HG02798 (cell line): ENCODE data around the gene MUC6.

Experiments used
- ATAC-seq: cut with Tn5 transposase; IDR thresholded peaks from one replicate; pipeline ENCODE4 v1.9.1; 2021; ENCODE audit warnings: mild to moderate bottlenecking; ENCODE audit not compliant: unreplicated experiment, poor library complexity

Gene MUC6, protein sequence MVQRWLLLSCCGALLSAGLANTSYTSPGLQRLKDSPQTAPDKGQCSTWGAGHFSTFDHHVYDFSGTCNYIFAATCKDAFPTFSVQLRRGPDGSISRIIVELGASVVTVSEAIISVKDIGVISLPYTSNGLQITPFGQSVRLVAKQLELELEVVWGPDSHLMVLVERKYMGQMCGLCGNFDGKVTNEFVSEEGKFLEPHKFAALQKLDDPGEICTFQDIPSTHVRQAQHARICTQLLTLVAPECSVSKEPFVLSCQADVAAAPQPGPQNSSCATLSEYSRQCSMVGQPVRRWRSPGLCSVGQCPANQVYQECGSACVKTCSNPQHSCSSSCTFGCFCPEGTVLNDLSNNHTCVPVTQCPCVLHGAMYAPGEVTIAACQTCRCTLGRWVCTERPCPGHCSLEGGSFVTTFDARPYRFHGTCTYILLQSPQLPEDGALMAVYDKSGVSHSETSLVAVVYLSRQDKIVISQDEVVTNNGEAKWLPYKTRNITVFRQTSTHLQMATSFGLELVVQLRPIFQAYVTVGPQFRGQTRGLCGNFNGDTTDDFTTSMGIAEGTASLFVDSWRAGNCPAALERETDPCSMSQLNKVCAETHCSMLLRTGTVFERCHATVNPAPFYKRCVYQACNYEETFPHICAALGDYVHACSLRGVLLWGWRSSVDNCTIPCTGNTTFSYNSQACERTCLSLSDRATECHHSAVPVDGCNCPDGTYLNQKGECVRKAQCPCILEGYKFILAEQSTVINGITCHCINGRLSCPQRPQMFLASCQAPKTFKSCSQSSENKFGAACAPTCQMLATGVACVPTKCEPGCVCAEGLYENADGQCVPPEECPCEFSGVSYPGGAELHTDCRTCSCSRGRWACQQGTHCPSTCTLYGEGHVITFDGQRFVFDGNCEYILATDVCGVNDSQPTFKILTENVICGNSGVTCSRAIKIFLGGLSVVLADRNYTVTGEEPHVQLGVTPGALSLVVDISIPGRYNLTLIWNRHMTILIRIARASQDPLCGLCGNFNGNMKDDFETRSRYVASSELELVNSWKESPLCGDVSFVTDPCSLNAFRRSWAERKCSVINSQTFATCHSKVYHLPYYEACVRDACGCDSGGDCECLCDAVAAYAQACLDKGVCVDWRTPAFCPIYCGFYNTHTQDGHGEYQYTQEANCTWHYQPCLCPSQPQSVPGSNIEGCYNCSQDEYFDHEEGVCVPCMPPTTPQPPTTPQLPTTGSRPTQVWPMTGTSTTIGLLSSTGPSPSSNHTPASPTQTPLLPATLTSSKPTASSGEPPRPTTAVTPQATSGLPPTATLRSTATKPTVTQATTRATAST (N-terminal part only)

DNA sequence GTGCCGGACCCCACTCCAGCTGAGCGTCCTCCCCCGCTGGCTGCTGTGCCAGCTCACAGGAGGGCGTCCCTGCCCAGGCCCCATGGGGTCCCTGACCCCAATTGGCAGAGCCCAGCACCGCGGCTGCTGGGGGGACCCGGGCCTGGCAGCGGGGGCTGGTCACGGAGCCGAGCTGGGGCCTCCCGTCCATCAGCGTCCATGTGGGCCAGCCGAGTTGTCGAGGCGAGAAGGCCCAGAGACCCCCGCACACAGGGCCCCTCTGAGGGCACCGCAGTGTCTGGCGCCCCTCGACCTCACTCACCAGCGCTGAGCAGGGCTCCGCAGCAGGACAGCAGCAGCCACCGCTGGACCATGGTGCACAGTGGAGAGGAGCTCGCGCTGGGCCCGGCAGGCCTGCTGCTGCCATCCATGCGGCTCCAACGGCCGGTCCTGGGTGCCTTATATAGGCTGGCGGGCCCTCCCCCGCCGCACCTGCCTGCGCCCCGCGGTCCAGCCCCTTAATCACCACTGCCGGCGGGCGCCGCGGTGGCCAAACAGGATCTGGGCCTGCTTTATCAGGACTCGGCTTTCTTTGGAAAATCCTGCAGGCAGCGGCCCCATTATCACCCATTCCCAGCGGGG is at the start of gene MUC6:
Gene MUC6 (minus strand): TSS at position 416 of the 621 bp plus-strand sequence. CDS start 63 bp downstream, at position 353.
- ATAC-seq, result no peak

DNA sequence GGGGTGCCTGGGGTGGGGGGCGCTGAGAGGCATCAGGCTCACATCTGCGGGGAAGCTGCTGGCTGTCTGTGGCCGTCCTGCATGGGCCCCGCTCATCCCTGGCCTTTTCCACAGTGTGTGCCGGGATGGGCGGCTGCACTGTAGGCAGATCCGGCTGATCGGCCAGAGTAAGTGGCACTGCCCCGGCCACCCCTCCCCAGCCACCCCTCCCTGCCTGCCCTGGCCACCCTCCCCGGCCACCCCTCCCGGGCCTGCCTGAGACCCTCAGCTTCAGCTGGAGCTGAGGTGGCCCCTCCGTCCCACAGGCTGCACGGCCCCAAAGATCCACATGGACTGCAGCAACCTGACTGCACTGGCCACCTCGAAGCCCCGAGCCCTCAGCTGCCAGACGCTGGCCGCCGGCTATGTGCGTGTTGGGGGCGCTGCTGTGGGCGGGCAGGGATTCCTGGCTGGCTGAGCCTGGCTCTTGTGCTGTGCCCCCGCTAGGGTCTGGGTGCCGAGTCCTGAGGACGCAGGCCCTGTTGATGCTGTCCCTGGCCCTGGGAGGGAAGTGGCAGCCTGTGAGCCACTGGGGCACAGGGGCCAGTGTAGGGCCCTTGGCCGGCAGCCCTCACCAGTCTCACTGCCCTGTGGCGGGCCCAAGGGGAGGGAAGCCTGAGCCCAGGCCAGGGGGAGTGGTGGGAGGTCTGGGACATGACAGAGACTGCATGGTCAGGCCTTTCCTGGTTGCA is 49.1 kb upstream of the MUC6 start:
- ATAC-seq, result no peak

DNA sequence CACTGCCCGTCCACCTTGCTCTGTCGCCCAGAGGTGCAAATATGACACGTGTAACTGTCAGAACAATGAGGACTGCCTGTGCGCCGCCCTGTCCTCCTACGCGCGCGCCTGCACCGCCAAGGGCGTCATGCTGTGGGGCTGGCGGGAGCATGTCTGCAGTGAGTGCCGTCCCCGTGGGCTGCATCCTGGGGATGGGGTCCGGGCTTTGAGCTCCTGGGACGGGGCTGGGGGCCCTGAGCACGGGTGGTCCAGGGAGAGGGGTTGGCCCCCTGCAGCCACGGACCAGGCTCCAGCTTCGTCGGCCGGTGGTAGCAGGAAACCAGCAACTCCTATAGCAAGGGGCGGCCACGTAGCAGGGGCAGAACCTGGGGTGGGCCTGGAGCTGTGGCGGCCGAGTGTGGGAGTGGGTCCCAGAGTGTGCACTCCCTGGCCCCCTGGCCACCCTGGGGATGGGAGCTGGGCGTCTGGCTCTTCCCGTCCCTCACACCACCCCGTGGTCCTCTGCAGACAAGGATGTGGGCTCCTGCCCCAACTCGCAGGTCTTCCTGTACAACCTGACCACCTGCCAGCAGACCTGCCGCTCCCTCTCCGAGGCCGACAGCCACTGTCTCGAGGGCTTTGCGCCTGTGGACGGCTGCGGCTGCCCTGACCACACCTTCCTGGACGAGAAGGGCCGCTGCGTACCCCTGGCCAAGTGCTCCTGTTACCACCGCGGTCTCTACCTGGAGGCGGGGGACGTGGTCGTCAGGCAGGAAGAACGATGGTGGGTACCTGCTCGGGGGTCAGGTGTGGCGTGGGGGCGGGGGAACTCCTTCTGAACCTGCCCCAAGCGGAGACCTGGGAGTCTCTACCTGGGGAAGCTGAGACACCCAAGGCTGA is 48.3 kb upstream of the MUC6 start:
- no peak for ATAC-seq

DNA sequence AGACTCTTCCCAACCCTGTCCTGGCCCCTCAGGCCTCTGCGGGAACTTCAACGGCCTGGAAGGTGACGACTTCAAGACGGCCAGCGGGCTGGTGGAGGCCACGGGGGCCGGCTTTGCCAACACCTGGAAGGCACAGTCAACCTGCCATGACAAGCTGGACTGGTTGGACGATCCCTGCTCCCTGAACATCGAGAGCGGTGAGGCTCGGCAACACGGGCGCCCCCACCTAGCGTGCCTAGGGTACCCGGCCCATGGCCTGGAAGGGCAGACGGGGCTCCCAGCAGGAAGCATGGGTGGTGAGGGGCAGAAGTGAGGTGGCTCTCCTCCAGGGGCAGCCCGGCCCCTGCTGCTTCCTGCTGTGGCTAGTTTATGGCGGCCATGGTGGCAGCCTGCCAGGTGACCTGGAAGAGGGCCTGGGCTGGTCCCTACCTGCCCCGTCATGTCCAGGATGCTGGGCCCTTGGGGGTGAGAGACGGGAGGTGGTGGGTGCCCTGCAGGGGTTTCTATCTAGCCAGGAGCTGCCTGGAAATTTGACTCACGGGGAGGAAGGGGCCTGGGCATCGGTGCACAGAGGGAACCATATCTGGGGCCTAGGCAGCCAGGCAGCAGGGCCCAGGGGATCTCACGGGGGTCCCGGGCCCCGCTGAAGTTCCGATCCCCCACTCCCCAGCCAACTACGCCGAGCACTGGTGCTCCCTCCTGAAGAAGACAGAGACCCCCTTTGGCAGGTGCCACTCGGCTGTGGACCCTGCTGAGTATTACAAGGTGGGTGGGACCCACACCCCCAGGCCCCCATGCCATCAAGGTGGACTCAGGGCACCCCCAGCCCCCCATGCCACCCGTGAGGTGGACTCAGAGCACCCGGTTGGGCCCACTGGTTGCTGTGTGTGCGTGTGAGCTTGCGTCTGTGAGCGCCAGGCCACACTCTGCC is 47.4 kb upstream of the MUC6 start:
- no peak for ATAC-seq

DNA sequence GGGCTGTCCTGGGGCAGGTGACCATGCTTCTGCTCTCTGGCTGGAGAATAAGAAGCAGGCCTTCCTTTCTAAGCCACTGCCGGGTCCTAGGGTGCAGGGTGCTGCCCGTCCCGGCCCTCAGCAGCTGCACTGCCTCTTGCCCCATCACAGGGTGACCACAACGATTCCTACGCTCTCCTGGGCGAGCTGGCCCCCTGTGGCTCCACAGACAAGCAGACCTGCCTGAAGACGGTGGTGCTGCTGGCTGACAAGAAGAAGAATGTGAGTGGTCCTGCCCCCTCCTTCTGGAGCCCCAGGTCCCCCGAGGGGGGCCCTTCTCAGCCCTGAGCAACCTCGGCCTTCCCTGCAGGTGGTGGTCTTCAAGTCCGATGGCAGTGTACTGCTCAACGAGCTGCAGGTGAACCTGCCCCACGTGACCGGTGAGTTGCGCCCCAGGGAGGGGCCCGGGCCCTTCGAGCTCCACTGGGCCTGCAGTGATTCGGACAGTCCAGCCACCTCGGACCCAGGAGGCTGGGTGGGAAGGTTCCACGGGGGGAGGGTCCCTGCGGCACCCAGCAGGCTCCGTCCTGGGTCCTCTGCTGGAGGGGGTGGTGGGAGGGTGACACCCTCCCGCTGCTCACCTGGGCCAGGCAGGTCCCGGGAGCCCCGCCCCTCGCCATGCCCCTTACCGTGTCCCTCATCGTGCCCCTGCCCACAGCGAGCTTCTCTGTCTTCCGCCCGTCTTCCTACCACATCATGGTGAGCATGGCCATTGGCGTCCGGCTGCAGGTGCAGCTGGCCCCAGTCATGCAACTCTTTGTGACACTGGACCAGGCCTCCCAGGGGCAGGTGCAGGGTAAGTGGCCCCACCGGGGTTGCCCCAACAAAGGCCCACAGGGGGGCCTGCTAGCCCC is 46.5 kb upstream of the MUC6 start:
- no peak for ATAC-seq

DNA sequence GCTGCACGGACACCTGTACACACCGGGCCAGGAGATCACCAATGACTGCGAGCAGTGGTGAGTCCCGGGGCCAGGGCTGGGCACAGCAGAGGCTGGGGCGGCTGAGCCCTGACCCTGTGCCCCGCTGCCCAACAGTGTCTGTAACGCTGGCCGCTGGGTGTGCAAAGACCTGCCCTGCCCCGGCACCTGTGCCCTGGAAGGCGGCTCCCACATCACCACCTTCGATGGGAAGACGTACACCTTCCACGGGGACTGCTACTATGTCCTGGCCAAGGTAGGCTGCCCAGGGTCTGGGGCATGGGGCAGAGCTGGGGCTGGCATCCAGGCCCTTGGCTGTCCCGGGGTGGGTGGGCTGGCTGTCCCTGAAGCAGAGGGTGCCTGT is 45.8 kb upstream of the MUC6 start:
- no peak for ATAC-seq

DNA sequence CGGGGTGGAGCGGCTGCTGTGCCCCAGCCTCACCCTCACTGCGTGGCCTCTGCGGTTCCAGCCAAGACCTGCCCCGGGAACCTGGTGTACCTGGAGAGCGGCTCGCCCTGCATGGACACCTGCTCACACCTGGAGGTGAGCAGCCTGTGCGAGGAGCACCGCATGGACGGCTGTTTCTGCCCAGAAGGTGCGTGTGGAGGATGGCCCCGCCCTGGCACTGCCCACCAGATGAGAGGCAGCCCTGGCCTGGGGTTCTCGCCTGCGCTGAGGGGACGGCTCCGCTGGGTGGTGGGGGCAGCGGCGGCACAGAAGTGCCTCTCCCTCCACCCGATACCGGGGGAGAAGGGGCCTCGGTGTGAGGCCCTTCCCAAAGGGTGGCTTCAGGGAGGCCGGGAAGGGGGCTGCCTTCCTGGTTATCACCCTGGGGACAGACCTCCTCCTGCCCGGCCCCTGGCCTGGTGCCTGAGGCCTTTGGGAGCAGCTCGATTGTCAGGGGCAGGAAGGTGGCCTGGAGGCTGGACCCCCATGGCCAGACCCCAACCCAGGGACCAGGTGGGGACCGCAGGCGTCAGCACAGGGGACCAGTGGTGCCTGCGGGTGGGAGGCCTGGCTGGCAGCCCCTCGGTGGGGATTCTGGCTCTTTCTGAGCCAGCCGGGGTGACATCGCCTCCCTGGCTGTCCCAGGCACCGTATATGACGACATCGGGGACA is 45.2 kb upstream of the MUC6 start:
- ATAC-seq, result no peak

DNA sequence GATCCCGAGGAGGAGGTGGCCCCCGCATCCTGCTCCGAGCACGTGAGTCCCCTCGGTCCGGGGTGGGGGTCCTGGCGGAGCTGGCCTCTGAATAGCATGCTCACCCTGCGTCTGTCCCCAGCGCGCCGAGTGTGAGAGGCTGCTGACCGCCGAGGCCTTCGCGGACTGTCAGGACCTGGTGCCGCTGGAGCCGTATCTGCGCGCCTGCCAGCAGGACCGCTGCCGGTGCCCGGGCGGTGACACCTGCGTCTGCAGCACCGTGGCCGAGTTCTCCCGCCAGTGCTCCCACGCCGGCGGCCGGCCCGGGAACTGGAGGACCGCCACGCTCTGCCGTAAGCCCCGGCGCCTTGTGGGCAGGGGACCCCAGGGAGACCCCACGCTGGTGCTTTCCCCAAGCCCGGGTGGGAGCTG is 41.7 kb upstream of the MUC6 start:
- no peak for ATAC-seq

DNA sequence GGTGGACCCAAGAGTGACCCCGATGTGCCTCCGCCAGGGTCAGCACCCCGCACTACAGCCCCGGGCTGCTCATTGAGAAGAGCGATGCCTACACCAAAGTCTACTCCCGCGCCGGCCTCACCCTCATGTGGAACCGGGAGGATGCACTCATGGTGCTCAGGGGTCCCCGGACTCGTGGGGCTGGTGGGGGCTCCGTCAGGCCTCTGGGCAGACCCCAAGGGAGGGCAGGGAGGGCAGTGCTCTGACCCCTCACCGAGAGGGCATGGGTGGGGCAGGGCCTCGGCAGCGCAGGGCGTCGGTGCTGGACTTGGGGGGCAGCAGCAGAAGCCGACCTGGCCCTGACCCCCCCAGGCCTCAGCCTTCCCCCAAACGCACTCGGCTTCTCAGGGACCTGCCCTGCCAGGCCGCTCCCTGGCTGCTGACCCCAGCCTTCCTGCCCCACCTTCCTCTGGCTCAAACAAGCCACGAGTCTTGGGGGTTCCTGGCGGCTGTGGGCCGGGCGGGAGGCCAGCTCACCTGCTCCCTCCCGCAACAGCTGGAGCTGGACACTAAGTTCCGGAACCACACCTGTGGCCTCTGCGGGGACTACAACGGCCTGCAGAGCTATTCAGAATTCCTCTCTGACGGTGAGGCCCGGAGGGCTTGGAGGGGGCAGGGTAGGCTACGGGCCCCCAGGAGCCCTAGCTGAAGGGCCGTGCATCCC is 41.0 kb upstream of the MUC6 start:
- no peak for ATAC-seq

DNA sequence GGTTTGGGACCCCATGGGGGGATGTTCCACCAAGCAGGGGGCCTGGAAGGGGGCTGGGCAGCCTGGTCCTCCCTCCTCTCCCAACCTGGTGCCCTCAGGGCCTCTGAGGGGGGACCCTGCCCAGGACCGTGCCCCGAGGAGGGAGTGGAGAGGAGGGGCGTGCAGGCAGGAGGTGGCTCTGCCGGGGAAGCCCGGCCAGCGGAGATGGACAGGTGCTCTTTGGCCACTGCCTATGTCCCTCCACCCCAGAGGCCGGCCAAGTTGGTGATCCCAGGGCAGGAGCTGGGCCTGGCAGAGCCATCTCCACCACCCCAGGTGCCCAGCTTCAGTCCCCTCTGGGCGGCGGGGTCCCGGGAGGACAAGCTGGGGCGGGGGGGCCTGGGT is 40.5 kb upstream of the MUC6 start:
- ATAC-seq, result no peak

DNA sequence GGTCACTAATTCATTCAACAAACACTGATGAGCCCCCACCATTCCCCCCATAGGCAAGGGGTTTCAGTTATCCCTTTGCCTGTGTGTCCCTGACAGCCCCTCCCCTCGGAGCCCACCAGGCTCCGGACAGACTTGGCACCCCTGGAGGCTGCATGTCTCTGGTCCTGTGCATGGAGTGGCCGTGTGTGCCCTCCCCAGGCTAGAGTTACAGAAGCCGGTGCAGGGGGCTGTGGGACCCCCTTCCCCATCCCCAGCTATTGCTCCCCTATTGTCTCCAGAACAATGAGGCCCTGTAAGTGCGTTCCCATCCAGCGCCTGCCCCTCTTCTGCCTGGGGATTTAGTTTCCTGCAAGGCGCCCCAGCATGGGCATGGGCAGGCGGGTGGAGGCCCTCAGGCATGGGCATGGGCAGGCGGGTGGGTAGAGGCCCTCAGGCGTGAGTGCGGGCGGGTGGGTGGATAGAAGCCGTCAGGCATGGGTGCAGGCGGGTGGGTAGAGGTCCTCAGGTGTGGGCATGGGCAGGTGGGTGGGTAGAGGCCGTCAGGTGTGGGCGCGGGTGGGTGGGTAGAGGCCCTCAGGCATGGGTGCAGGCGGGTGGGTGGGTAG is 39.6 kb upstream of the MUC6 start:
- ATAC-seq, result no peak

DNA sequence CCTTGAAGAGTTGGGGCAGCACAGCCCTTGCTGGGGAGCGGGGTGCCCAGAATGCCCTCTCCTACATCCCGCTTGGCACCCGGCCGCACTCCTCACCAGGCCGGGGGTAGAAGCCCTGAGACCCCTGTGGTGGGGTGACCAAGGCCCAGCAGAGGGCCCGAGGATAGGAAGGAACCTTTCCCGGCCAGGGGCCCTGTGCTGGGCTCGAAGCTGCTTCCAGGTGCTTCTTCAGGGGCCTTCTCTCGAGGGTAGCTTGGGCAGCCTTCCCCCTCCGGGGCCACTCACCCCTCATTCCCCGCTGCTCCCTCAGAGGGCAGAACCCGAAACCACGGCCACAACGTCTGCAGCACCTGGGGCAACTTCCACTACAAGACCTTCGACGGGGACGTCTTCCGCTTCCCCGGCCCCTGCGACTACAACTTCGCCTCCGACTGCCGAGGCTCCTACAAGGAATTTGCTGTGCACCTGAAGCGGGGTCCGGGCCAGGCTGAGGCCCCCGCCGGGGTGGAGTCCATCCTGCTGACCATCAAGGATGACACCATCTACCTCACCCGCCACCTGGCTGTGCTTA is 38.9 kb upstream of the MUC6 start:
- no peak for ATAC-seq

DNA sequence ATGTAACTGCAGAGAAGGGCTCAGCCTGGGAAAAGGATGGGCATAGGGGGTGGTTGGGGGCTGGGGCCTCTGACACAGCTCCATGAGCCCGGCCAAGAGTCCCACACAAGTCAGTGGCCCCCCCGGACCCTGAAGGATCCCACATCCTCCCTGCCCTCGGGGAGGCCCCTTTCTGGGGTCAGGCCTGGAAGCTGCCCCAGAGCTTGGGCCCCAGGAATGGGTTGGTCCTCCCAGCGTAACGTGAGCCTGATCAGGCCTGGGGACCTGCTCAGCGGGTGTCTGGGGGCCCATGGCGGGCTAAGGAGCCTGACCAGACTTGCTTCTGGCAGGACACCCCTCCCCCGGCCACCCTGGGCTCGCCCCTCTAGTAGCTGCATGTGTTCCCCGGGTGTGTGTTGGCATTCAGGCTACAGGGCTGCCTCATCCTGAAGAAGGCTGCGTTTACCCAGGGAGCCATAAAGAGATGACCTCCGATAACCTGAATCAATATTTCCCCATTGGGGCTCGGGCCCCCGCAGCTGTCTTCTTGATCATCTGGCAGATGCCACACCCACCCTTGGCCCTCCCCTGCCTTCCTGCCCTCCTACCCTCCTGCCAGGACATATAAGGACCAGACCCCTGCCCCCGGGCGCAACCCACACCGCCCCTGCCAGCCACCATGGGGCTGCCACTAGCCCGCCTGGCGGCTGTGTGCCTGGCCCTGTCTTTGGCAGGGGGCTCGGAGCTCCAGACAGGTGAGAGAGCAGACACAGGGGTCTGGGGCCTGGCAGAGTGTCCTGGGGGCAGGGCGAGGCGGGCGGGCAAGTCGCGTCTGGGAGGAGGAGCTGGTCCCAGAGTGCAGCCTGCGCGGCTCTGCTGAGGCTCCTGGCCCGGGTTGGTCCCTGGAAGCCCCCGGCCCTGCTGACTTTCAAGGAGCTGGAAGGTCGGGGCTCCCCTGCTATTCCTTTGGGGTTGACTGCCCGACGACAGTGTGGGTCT is 38.0 kb upstream of the MUC6 start, which contains the start of gene MUC2:
Gene MUC2 (plus strand): TSS at position 631 of the 978 bp plus-strand sequence.
- ATAC-seq, result no peak
